ENCODE data around the gene LAP3. TPM values are rescaled to one million over a fixed set of nuclear protein-coding genes. Genes with fewer than 3 reads are reported as not detected.

Gene LAP3
- total RNA-seq, 2 donors from 2014 or later, result 72.5 to 97.7 TPM

DNA sequence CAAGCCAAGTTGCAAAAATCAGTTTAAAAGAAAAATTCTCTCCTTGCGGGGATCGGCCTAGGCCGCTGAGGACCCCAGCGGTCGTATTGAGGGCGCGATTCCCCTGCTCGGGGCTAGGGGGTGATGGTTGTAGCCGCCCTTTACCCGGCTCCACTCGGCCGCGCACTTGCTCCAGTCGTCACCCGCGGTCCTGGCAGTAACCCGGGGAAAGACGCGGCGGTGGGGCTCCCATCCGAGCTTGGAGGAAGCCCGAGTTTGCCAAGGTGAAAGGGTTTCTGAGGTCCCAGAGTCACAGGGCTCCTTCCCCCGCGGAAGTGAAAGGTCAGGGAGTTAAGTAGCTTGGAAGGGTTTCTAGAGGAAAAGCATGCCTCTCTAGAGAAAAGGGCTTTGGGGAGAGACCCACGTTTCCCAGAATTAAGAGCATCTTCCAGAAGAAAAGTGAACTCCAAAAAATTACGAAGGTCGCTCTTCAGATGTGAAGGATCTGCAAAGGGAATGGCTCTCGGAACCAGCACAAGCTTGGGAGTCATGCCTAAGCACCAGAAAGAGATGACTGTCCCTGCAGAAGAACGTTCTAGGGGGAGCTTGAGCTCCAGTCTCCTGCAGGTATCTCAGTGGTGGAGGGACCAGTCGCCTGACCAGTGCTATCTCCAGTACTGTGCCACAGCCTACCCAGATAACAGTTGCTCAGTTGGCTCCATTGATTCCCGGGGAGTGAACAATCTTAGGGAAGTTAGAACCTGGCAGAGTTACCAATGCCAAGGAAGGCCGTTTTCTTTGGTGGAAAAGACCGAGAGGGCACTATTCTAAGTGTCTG lies 875 bp downstream of the LAP3 start:
- peak in 1 of 2 donors; percentile 41 for DNase-seq
- peaks cover 8 to 17% of the 10 kb centered on the region in 2 donors for H3K36me3 Mint-ChIP-seq (ENCODE audit: insufficient read depth in 2 of 2)
- peak overlapping the region; percentile 95 for H3K27ac Mint-ChIP-seq
- peak overlapping the region; percentile 94 to 99 for H3K4me3 Mint-ChIP-seq
- peaks cover 33% of the 10 kb centered on the region for H3K4me1 Mint-ChIP-seq (ENCODE audit: low read depth)
- H3K27me3 Mint-ChIP-seq (ENCODE audit: low read depth), result no peaks in the 10 kb centered on the region
- ATAC-seq (replicated peaks in 1 of 2), result peak; percentile 3 to 8
- H3K9me3 Mint-ChIP-seq, result no peaks in the 10 kb centered on the region

DNA sequence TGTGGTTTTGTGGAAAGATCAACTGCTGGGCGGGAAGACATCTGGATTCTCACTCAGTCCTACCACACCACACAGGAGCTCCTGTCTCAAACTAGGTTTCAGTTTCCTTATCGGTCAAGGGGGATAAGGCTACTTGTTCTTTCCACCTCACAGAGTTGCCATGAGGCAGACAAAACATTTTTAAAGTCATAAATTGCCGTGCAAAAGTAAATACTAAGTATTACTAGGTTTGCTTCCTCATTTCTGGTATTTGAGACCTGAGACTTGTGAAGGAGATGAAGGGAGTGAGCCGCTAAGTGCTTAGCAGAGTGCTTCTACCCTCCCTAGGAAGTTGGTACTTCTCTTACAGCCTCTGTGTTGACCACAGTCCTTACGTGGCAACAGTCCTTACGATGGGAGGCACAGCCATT lies 1.5 kb downstream of the LAP3 start:
- ATAC-seq (replicated peaks in 1 of 2) (peak in 1 of 2 donors; percentile 28), DNase-seq (peak in 1 of 2 donors; percentile 9)
- no peaks in the 10 kb centered on the region for H3K9me3 Mint-ChIP-seq
- H3K4me3 Mint-ChIP-seq, result peak overlapping the region; percentile 94 to 99
- H3K27ac Mint-ChIP-seq, result peak overlapping the region; percentile 95
- H3K4me1 Mint-ChIP-seq (ENCODE audit: low read depth), result peaks cover 33% of the 10 kb centered on the region
- H3K36me3 Mint-ChIP-seq (ENCODE audit: insufficient read depth in 2 of 2), result peaks cover 8 to 17% of the 10 kb centered on the region in 2 donors
- no peaks in the 10 kb centered on the region for H3K27me3 Mint-ChIP-seq (ENCODE audit: low read depth)

DNA sequence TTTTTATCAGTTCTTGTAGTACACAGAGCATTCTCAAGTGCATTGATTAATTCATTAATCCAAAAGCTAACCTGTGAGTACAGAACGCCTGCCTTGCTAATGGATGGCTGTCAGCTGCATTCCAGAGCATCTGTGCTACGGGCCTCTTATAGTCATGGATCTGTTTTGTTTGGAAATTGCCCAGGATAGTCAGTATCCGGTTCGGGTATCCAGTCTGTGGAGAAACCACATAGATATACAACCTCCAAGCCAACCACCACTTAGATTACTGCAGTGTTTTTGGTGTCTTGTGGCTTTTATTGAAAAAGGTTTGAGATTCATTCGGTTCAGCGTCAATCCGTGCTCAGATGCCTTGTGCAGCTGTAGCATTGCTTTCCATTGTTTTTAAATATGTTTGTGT lies 4.0 kb downstream of the LAP3 start:
- Mint-ChIP-seq H3K4me3 (no peak overlapping the region), H3K9me3 (no peaks in the 10 kb centered on the region), H3K4me1 (ENCODE audit: low read depth) (peaks cover 30% of the 10 kb centered on the region), H3K27ac (peak overlapping the region; percentile 75), H3K36me3 (ENCODE audit: insufficient read depth in 2 of 2) (peaks cover 12 to 25% of the 10 kb centered on the region in 2 donors), H3K27me3 (ENCODE audit: low read depth) (no peaks in the 10 kb centered on the region)
- ATAC-seq (replicated peaks in 1 of 2) (no peak), DNase-seq (no peak)

DNA sequence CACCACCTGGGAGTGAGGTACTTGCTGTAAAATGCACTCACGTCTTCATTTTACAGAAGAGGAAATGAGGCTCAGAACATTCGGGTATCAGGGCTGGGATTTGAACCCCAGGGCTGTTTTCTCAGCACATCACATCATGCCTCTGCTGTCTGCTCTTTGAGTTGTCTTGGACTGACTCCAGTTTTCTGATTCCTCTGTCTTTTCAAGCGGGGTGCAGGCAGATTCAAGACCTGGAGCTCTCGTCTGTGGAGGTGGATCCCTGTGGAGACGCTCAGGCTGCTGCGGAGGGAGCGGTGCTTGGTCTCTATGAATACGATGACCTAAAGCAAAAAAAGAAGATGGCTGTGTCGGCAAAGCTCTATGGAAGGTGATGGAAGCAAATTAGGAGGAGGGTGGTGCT lies 6.3 kb downstream of the LAP3 start:
- DNase-seq, result no peak
- Mint-ChIP-seq H3K27ac (no peak overlapping the region), H3K27me3 (ENCODE audit: low read depth) (no peaks in the 10 kb centered on the region), H3K9me3 (no peaks in the 10 kb centered on the region), H3K4me3 (no peak overlapping the region), H3K4me1 (ENCODE audit: low read depth) (peaks cover 21% of the 10 kb centered on the region), H3K36me3 (ENCODE audit: insufficient read depth in 2 of 2) (peaks cover 10 to 37% of the 10 kb centered on the region in 2 donors)
- ATAC-seq (replicated peaks in 1 of 2), result no peak

DNA sequence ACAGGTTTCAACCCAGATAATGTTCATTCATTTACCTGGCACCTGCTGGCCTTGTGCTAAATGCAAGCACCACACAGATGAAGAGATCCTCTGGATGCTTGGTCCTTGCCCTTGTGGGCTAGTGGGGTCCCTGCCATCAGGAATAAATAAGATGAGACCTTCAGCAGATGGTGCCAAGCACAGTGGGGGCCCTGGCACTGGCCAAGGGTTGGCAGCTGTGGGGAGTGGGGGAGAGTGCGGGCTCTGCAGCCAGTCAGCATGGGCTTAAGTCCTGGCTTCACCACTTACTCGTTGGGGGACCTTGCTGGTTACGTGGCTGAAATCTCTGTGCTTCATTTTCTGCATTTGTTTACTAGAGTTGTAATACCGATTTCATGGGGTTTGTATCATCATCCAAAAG lies 6.9 kb downstream of the LAP3 start:
- H3K4me1 Mint-ChIP-seq (ENCODE audit: low read depth), result peaks cover 14% of the 10 kb centered on the region
- no peak overlapping the region for H3K4me3 Mint-ChIP-seq
- ATAC-seq (replicated peaks in 1 of 2), result no peak
- peaks cover 9 to 40% of the 10 kb centered on the region in 2 donors for H3K36me3 Mint-ChIP-seq (ENCODE audit: insufficient read depth in 2 of 2)
- no peak for DNase-seq
- no peak overlapping the region for H3K27ac Mint-ChIP-seq
- H3K9me3 Mint-ChIP-seq, result no peaks in the 10 kb centered on the region
- no peaks in the 10 kb centered on the region for H3K27me3 Mint-ChIP-seq (ENCODE audit: low read depth)

DNA sequence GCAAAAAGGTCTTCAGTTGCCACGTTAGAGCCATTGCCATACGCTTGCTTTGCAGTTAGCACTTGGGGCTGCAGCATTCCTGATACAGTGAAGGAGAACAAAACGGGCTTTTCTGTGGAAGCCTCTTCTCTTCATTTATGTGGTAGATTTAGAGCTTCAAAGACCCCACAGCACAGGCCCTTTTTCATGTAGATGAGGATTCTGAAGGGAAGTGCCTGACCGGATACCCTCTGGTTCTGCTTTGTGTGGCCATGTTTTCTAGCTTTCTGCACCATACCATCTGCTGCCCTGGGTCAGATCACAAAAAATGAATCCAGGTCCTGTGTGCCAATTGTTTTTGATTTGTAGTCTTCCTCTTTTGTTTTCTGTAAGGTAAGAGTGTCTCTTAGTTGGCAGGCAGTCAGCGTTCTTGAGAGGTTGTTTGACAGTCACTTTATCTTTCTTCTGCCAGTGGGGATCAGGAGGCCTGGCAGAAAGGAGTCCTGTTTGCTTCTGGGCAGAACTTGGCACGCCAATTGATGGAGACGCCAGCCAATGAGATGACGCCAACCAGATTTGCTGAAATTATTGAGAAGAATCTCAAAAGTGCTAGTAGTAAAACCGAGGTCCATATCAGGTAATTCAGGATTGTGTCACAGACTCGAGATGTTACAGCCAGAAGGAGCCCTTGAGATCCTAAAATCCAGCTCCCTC lies 7.7 kb downstream of the LAP3 start:
- Mint-ChIP-seq H3K4me1 (ENCODE audit: low read depth) (peaks cover 7% of the 10 kb centered on the region), H3K27me3 (ENCODE audit: low read depth) (no peaks in the 10 kb centered on the region), H3K4me3 (no peak overlapping the region), H3K27ac (no peak overlapping the region), H3K36me3 (ENCODE audit: insufficient read depth in 2 of 2) (peaks cover 8 to 40% of the 10 kb centered on the region in 2 donors), H3K9me3 (no peaks in the 10 kb centered on the region)
- DNase-seq (no peak), ATAC-seq (replicated peaks in 1 of 2) (no peak)

DNA sequence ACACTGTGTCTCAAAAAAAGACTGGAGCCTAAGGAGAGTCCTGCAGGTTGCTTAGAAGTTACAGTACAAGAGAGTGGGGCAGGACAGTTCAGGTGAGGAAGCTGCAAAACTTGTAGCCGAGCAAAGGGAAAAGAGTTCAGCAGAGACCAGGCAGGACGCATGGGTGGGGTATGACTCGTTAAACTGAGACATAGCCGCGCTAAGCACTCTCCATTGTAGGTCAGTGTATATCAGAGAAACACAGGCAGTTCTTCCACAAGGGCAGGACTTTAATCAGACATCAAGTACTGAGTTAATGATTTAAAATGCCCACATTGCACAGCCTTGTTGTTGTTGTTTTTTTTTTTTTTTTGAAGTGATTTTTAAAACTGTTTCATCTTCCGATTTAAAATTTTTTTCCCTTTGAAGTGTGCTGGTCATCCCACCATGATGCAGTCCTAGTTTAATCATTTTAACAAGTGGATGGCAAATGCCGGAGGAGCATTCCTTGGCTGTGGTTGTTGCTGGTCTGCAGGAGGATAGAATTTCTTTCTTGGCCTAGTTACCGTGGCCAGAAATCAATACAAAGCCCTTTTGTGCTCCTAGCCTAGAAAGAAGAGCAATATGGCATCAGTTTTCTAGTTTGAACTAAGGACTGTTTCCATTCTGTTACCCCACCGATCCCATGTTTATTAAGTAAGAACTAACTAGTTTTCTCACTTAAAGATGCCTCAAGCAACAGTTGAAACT lies 10.3 kb downstream of the LAP3 start:
- H3K4me1 Mint-ChIP-seq (ENCODE audit: low read depth), result peaks cover 8% of the 10 kb centered on the region
- H3K9me3 Mint-ChIP-seq, result no peaks in the 10 kb centered on the region
- no peak for DNase-seq
- no peak for ATAC-seq (replicated peaks in 1 of 2)
- no peak overlapping the region for H3K27ac Mint-ChIP-seq
- H3K4me3 Mint-ChIP-seq, result no peak overlapping the region
- peaks cover 8 to 32% of the 10 kb centered on the region in 2 donors for H3K36me3 Mint-ChIP-seq (ENCODE audit: insufficient read depth in 2 of 2)
- no peaks in the 10 kb centered on the region for H3K27me3 Mint-ChIP-seq (ENCODE audit: low read depth)

DNA sequence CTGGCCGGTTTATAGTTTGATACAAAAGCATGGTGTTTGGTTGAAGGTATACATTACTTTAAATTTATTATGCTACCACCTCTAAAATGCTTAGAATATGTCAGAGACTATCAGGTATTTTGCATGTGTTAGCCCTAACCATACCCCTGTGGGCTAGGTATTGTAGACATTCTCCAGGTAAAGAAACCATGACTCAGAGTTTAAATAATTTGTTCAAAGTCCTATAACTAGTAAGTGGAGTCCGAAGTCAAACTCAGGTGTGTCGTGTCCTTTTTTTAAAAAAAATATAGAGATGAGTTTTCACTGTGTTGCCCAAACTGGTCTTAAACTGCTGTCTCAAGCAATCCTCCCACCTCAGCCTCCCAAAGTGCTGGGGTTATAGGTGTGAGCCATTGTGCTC lies 12.4 kb downstream of the LAP3 start:
- H3K4me3 Mint-ChIP-seq, result no peak overlapping the region

DNA sequence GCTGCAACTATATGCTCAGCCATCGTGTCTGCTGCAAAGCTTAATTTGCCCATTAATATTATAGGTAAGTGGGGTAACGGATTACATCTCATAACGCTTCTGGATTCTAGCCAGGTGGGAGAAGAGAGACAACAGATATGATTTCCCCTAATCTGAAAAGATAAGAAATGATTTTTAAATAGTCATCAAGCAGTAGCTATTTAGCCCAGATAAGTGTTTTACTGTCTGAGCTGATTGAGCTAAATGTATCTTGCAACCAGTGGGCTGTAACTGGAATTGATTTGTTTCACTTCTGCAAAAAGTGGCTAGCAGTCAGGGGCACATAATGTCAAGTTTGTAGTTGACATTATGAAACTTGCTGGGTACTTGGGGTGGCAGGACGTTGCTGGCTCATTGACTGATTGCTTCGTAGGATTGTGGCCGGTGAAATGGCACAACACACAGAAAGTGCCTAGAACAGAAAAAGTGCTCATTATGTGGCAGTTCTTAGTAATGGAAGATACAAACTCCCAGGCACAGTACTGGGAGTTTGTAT lies 18.5 kb downstream of the LAP3 start:
- no peak overlapping the region for H3K4me3 Mint-ChIP-seq
- no peaks in the 10 kb centered on the region for H3K27me3 Mint-ChIP-seq (ENCODE audit: low read depth)
- ATAC-seq (replicated peaks in 1 of 2), result no peak
- DNase-seq, result no peak
- H3K9me3 Mint-ChIP-seq, result no peaks in the 10 kb centered on the region
- no peak overlapping the region for H3K27ac Mint-ChIP-seq
- peaks cover 10 to 14% of the 10 kb centered on the region in 2 donors for H3K36me3 Mint-ChIP-seq (ENCODE audit: insufficient read depth in 2 of 2)
- H3K4me1 Mint-ChIP-seq (ENCODE audit: low read depth), result peaks cover 11% of the 10 kb centered on the region

More for the DNA sequence above, 12.4 kb downstream of the LAP3 start:
- Mint-ChIP-seq H3K36me3 (ENCODE audit: insufficient read depth in 2 of 2) (peaks cover 11 to 37% of the 10 kb centered on the region in 2 donors), H3K27me3 (ENCODE audit: low read depth) (no peaks in the 10 kb centered on the region), H3K27ac (no peak overlapping the region), H3K4me1 (ENCODE audit: low read depth) (peaks cover 11% of the 10 kb centered on the region), H3K9me3 (no peaks in the 10 kb centered on the region)
- no peak for DNase-seq
- ATAC-seq (replicated peaks in 1 of 2), result no peak

DNA sequence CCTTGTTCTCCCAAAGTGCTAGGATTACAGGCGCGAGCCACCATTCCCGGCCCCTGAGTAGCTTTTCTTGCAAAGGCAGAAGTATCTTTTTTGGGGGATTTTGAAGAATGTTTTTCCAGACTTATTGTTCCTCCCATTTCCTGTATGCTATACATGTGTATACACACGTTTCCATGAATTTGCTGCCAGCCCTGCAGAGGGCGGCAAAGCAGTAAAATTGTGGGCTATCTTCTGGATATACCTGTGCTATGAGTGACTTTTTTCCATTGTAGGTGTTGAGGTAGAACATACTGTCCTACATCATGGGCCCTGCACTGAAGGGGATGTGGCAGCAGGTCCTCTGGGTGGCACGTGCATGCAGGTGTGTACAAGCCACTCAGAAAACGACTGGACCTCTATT lies 20.5 kb downstream of the LAP3 start:
- no peak overlapping the region for H3K27ac Mint-ChIP-seq
- ATAC-seq (replicated peaks in 1 of 2) (no peak), DNase-seq (no peak)
- peaks cover under 1% of the 10 kb centered on the region for H3K4me1 Mint-ChIP-seq (ENCODE audit: low read depth)
- H3K9me3 Mint-ChIP-seq, result no peaks in the 10 kb centered on the region
- no peak overlapping the region for H3K4me3 Mint-ChIP-seq
- H3K27me3 Mint-ChIP-seq (ENCODE audit: low read depth), result no peaks in the 10 kb centered on the region
- H3K36me3 Mint-ChIP-seq (ENCODE audit: insufficient read depth in 2 of 2), result peaks cover 10% of the 10 kb centered on the region in 2 donors

DNA sequence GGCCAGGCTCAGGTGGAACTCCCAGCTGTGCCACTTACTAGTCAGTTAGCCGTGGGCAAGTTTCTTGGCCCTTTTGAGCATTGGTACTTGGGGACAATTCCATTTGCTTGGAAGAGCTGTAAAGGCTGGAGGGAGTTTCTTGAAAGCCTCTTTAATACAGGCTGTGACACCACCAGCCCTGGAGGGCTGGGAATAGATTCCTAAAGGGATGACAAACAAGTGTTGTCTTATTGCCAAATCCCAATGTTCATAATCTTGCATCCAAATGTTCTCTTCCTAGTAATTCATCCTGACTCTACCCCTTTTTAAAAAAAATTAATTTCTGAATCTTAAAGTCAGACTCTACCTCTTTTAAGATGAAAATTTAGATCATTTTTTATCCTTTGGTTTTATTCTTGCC lies 22.8 kb downstream of the LAP3 start:
- no peaks in the 10 kb centered on the region for H3K9me3 Mint-ChIP-seq
- no peak for DNase-seq
- H3K27ac Mint-ChIP-seq, result no peak overlapping the region
- peaks cover 7% of the 10 kb centered on the region in 2 donors for H3K36me3 Mint-ChIP-seq (ENCODE audit: insufficient read depth in 2 of 2)
- H3K27me3 Mint-ChIP-seq (ENCODE audit: low read depth), result no peaks in the 10 kb centered on the region
- no peak for ATAC-seq (replicated peaks in 1 of 2)
- no peak overlapping the region for H3K4me3 Mint-ChIP-seq
- no peaks in the 10 kb centered on the region for H3K4me1 Mint-ChIP-seq (ENCODE audit: low read depth)

DNA sequence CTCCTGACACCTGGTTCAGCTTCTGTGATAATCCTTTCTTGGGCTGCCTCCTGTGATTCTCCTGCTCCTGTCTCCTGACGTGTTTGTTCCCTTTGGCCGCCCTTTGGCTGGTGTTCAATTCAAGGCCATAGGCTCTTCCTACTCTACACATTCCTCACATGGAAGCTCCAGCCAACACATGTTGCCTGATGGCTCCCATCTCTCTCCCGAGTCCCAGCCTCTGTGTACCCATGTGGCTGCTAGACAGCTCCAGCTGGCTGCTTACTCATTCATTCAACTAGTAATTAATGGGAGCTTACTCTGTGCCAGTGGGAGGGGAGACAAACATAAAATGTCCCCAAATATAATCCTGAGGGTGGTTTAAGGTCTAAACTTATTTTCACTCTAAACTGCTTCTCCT lies 28.2 kb downstream of the LAP3 start:
- Mint-ChIP-seq H3K4me1 (ENCODE audit: low read depth) (no peaks in the 10 kb centered on the region), H3K27ac (no peak overlapping the region), H3K9me3 (no peaks in the 10 kb centered on the region), H3K36me3 (ENCODE audit: insufficient read depth in 2 of 2) (peaks cover 6 to 11% of the 10 kb centered on the region in 2 donors), H3K4me3 (no peak overlapping the region), H3K27me3 (ENCODE audit: low read depth) (no peaks in the 10 kb centered on the region)
- DNase-seq (no peak), ATAC-seq (replicated peaks in 1 of 2) (no peak)

Measured in activated T-cell treated with anti-CD3 and anti-CD28 coated beads, Interleukin-2, amount 50 U/mL, for 72 hours (primary cell).